Subcutaneous abdominal adipose tissue (tissue), 5 donors: Measurements from ENCODE around the gene PLSCR2.
"Not testable (repeated sequence)": the region's sequence is repeated elsewhere in the genome, so short reads cannot be mapped to it uniquely, and the experiment has no call there.

Experiments used
- H3K27ac ChIP-seq: one replicate; pipeline ENCODE4 v1.7.0; 2013; ENCODE audit warnings: low read depth, mild to moderate bottlenecking, inconsistent platforms, low read length, moderate library complexity
- H3K27me3 ChIP-seq, 5 donors: one replicate each; pipeline ENCODE4 v1.7.0; 2013; ENCODE audit warnings: low read length in 5 of 5, inconsistent platforms in 1 of 5; ENCODE audit not compliant: control insufficient read depth in 5 of 5, insufficient read depth in 4 of 5
- H3K36me3 ChIP-seq, 5 donors: one replicate each; pipeline ENCODE4 v1.7.0; 2013; ENCODE audit warnings: low read length in 5 of 5; ENCODE audit not compliant: control insufficient read depth in 5 of 5, insufficient read depth in 5 of 5
- H3K4me1 ChIP-seq, 5 donors: one replicate each; pipeline ENCODE4 v1.7.0; 2013; ENCODE audit warnings: low read length in 5 of 5, mild to moderate bottlenecking in 3 of 5, moderate library complexity in 1 of 5; ENCODE audit not compliant: control insufficient read depth in 5 of 5, insufficient read depth in 5 of 5
- H3K4me3 ChIP-seq, 5 donors: one replicate each; pipeline ENCODE4 v1.7.0; 2013; ENCODE audit warnings: low read length in 5 of 5, low read depth in 1 of 5
- H3K9ac ChIP-seq, 5 donors: one replicate each; pipeline ENCODE4 v1.7.0; 2013; ENCODE audit warnings: low read length in 5 of 5, mild to moderate bottlenecking in 4 of 5, moderate library complexity in 3 of 5
- H3K9me3 ChIP-seq, 5 donors: one replicate each; pipeline ENCODE4 v1.7.0; 2013; ENCODE audit warnings: low read length in 5 of 5; ENCODE audit not compliant: control insufficient read depth in 5 of 5
- donor health status: healthy.
- donor health status: healthy.
- donor health status: healthy.
- donor health status: healthy.
- donor health status: healthy.

Gene PLSCR2

GRCh38 chr3:146502887-146503460 lies 33.6 kb upstream of the PLSCR2 start:
- H3K36me3 ChIP-seq: no peaks in the 10 kb centered on the region
- no peak overlapping the region for H3K4me3 ChIP-seq
- no peak overlapping the region for H3K9ac ChIP-seq
- no peaks in the 10 kb centered on the region for H3K9me3 ChIP-seq
- H3K27me3 ChIP-seq: no peaks in the 10 kb centered on the region
- peaks cover 0 to 20% (median 5%) of the 10 kb centered on the region in 5 donors for H3K4me1 ChIP-seq
- H3K27ac ChIP-seq: no peak overlapping the region

- Histone ChIP-seq H3K27me3 (no peaks in the 10 kb centered on the region), H3K36me3 (no peaks in the 10 kb centered on the region), H3K9ac (no peak overlapping the region), H3K27ac (no peak overlapping the region), H3K9me3 (no peaks in the 10 kb centered on the region), H3K4me1 (peaks cover 0 to 13% (median 5%) of the 10 kb centered on the region in 5 donors), H3K4me3 (no peak overlapping the region)
Measured at GRCh38 chr3:146501752-146502151, 32.4 kb upstream of the PLSCR2 start.

GRCh38 chr3:146499701-146500100 lies 30.3 kb upstream of the PLSCR2 start:
- H3K27ac ChIP-seq: no peak overlapping the region
- H3K27me3 ChIP-seq: no peaks in the 10 kb centered on the region
- H3K36me3 ChIP-seq: no peaks in the 10 kb centered on the region
- H3K9me3 ChIP-seq: no peaks in the 10 kb centered on the region
- H3K4me3 ChIP-seq: no peak overlapping the region
- H3K4me1 ChIP-seq: peaks cover 0 to 2% (median 0%) of the 10 kb centered on the region in 5 donors
- no peak overlapping the region for H3K9ac ChIP-seq

- no peaks in the 10 kb centered on the region for H3K36me3 ChIP-seq
- H3K4me3 ChIP-seq: no peak overlapping the region
- H3K9ac ChIP-seq: no peak overlapping the region
- H3K27me3 ChIP-seq: no peaks in the 10 kb centered on the region
- H3K9me3 ChIP-seq: no peaks in the 10 kb centered on the region
- no peaks in the 10 kb centered on the region for H3K4me1 ChIP-seq
- H3K27ac ChIP-seq: no peak overlapping the region
Measured at GRCh38 chr3:146498002-146498736, 28.8 kb upstream of the PLSCR2 start.

GRCh38 chr3:146497145-146497843 lies 27.9 kb upstream of the PLSCR2 start:
- H3K4me3 ChIP-seq, H3K27ac ChIP-seq, H3K9me3 ChIP-seq, H3K9ac ChIP-seq, H3K36me3 ChIP-seq, H3K4me1 ChIP-seq, H3K27me3 ChIP-seq: not testable (repeated sequence)

GRCh38 chr3:146496726-146497125 lies 27.4 kb upstream of the PLSCR2 start:
- no peaks in the 10 kb centered on the region for H3K27me3 ChIP-seq
- H3K36me3 ChIP-seq: no peaks in the 10 kb centered on the region
- no peaks in the 10 kb centered on the region for H3K4me1 ChIP-seq

GRCh38 chr3:146496251-146496650 lies 26.9 kb upstream of the PLSCR2 start:
- Histone ChIP-seq H3K36me3 (no peaks in the 10 kb centered on the region), H3K4me3 (no peak overlapping the region), H3K9me3 (no peaks in the 10 kb centered on the region)

More at GRCh38 chr3:146496726-146497125, 27.4 kb upstream of the PLSCR2 start:
- no peaks in the 10 kb centered on the region for H3K9me3 ChIP-seq
- H3K27ac ChIP-seq: no peak overlapping the region
- no peak overlapping the region for H3K4me3 ChIP-seq
- H3K9ac ChIP-seq: no peak overlapping the region

GRCh38 chr3:146493761-146494160 lies 24.4 kb upstream of the PLSCR2 start:
- Histone ChIP-seq H3K9me3 (peaks cover 0 to 9% (median 0%) of the 10 kb centered on the region in 5 donors), H3K4me3 (no peak overlapping the region), H3K27ac (no peak overlapping the region), H3K4me1 (no peaks in the 10 kb centered on the region), H3K9ac (no peak overlapping the region), H3K36me3 (no peaks in the 10 kb centered on the region), H3K27me3 (no peaks in the 10 kb centered on the region)

More at GRCh38 chr3:146496251-146496650, 26.9 kb upstream of the PLSCR2 start:
- H3K27ac ChIP-seq: no peak overlapping the region
- no peaks in the 10 kb centered on the region for H3K27me3 ChIP-seq
- no peaks in the 10 kb centered on the region for H3K4me1 ChIP-seq
- no peak overlapping the region for H3K9ac ChIP-seq

GRCh38 chr3:146493221-146493620 lies 23.9 kb upstream of the PLSCR2 start:
- H3K27ac ChIP-seq: no peak overlapping the region
- no peaks in the 10 kb centered on the region for H3K4me1 ChIP-seq
- no peaks in the 10 kb centered on the region for H3K36me3 ChIP-seq
- H3K4me3 ChIP-seq: no peak overlapping the region
- no peaks in the 10 kb centered on the region for H3K27me3 ChIP-seq
- peaks cover 0 to 13% (median 0%) of the 10 kb centered on the region in 5 donors for H3K9me3 ChIP-seq
- no peak overlapping the region for H3K9ac ChIP-seq

- H3K9ac ChIP-seq: no peak overlapping the region
- no peaks in the 10 kb centered on the region for H3K36me3 ChIP-seq
- H3K27me3 ChIP-seq: no peaks in the 10 kb centered on the region
- H3K27ac ChIP-seq: no peak overlapping the region
- no peaks in the 10 kb centered on the region for H3K4me1 ChIP-seq
- H3K4me3 ChIP-seq: no peak overlapping the region
- H3K9me3 ChIP-seq: peaks cover 0 to 13% (median 0%) of the 10 kb centered on the region in 5 donors
Measured at GRCh38 chr3:146491303-146491702, 21.9 kb upstream of the PLSCR2 start.
